Left kidney (tissue), 8 donors: ENCODE data around the gene CALHM1. TPM values are rescaled to one million over a fixed set of nuclear protein-coding genes. Genes with fewer than 3 reads are reported as not detected.
"Not testable (repeated sequence)": the region's sequence is repeated elsewhere in the genome, so short reads cannot be mapped to it uniquely, and the experiment has no call there.

Experiments used
- DNase-seq: peaks from one replicate; pipeline ENCODE4 v3.0.0-alpha.2; 2013
- long read RNA-seq, 8 donors: transcript quantifications; one replicate each; lab custom pipeline, GENCODE V29; 2026
- polyA plus RNA-seq: library from polyadenylated mRNA; unstranded; fragments of 120-200 nt; gene quantifications from one replicate; pipeline ENCODE4 v1.2.1, GENCODE V29; 2013; ENCODE audit not compliant: insufficient read length

Gene CALHM1
- polyA plus RNA-seq = 0.05 TPM
- long read RNA-seq, donor 1 = 0 reads
- long read RNA-seq, donor 2 = 0 reads
- long read RNA-seq, donor 3 = 0 reads
- long read RNA-seq, donor 4 = 0 reads
- long read RNA-seq, donor 5 = 0 reads
- long read RNA-seq, donor 6 = 0 reads
- long read RNA-seq, donor 7 = 0 reads
- long read RNA-seq, donor 8 = 0 reads

GRCh38 chr10:103458720-103459119 is at the start of gene CALHM1:
CALHM1 (minus strand) TSS chr10:103458900; CDS start chr10:103458751, 149 bp downstream.
- no peak for DNase-seq

GRCh38 chr10:103507235-103508191 is 48.8 kb upstream of the CALHM1 start:
- no peak for DNase-seq

- DNase-seq = no peak
Measured at GRCh38 chr10:103506061-103506460, 47.4 kb upstream of the CALHM1 start.

- DNase-seq = peak; percentile 78
Measured at GRCh38 chr10:103504181-103504783, 45.6 kb upstream of the CALHM1 start.

GRCh38 chr10:103503777-103504176 is 45.1 kb upstream of the CALHM1 start:
- DNase-seq = not testable (repeated sequence)

- DNase-seq = no peak
Measured at GRCh38 chr10:103502849-103503660, 44.4 kb upstream of the CALHM1 start.

GRCh38 chr10:103501186-103501585 is 42.5 kb upstream of the CALHM1 start:
- DNase-seq = no peak

- DNase-seq = no peak
Measured at GRCh38 chr10:103500481-103500880, 41.8 kb upstream of the CALHM1 start.

GRCh38 chr10:103499881-103500280 is 41.2 kb upstream of the CALHM1 start:
- no peak for DNase-seq

- no peak for DNase-seq
Measured at GRCh38 chr10:103498936-103499638, 40.4 kb upstream of the CALHM1 start.

- no peak for DNase-seq
Measured at GRCh38 chr10:103497161-103497915, 38.6 kb upstream of the CALHM1 start.

- no peak for DNase-seq
Measured at GRCh38 chr10:103495321-103495720, 36.6 kb upstream of the CALHM1 start.

- DNase-seq = no peak
Measured at GRCh38 chr10:103493916-103494877, 35.5 kb upstream of the CALHM1 start.

- no peak for DNase-seq
Measured at GRCh38 chr10:103493362-103493915, 34.7 kb upstream of the CALHM1 start, which contains the start of gene NEURL1. NEURL1 (plus strand) TSS chr10:103493705; CDS start chr10:103494388, 683 bp downstream.

GRCh38 chr10:103492655-103493261 is 34.1 kb upstream of the CALHM1 start:
- DNase-seq = no peak

- no peak for DNase-seq
Measured at GRCh38 chr10:103491729-103492364, 33.1 kb upstream of the CALHM1 start.

- no peak for DNase-seq
Measured at GRCh38 chr10:103490986-103491314, 32.2 kb upstream of the CALHM1 start.

GRCh38 chr10:103487410-103487708 is 28.7 kb upstream of the CALHM1 start:
- no peak for DNase-seq
